SK-N-SH (cell line): Measurements from ENCODE around the gene IQSEC1. TPM values are rescaled to one million over a fixed set of nuclear protein-coding genes. Genes with fewer than 3 reads are reported as not detected.

Experiments used
- CTCF ChIA-PET: fragments of 300-600, 350-600 bp; formaldehyde crosslinking; extraction: SDS; loops from one replicate; lab custom pipeline; 2021; lab: Yijun Ruan, JAX
- POLR2A ChIA-PET: fragments of 350-600 bp; sonication (Branson Sonifier 250); formaldehyde crosslinking; extraction: SDS; loops from one replicate; lab custom pipeline; 2020; ENCODE audit warnings: antibody characterized with exemption, inconsistent platforms; lab: Yijun Ruan, JAX
- DNase-seq: peaks from one replicate; pipeline ENCODE4 v3.0.0; 2012
- H2AFZ ChIP-seq: fragments of 200-600 bp; sonication (generic); 2 replicates; pipeline ENCODE4 v1.8.1; 2016; ENCODE audit warnings: antibody characterized with exemption, mild to moderate bottlenecking, low read depth
- H3F3A ChIP-seq: fragments of 200-600 bp; sonication (generic); replicated peaks from 2 replicates; pipeline ENCODE3; 2016; ENCODE audit warnings: antibody characterized with exemption, mild to moderate bottlenecking; ENCODE audit not compliant: insufficient read depth
- H3K27ac ChIP-seq, 2 experiments: fragments of 200-500 bp in 1 of 2; fragments of 200-600 bp in 1 of 2; sonication (Bioruptor generic) in 1 of 2; sonication (generic), shearing (Covaris generic) in 1 of 2; 2 replicates each; pipeline versions ENCODE4 v1.5.1 to v1.6.1; 2014 to 2016; ENCODE audit warnings: low read depth in 2 of 2, inconsistent platforms in 1 of 2, low read length in 1 of 2, mild to moderate bottlenecking in 1 of 2, mixed read lengths in 1 of 2
- H3K27me3 ChIP-seq: fragments of 200-600 bp; sonication (generic), shearing (Covaris generic); 2 replicates; pipeline ENCODE4 v1.6.1; 2016; ENCODE audit warnings: mixed run types; ENCODE audit not compliant: insufficient read depth
- H3K36me3 ChIP-seq, 2 experiments: fragments of 200-500 bp in 1 of 2; fragments of 200-600 bp in 1 of 2; sonication (Bioruptor generic) in 1 of 2; sonication (generic) in 1 of 2; replicated peaks in 1 of 2; 2 replicates each; pipeline versions ENCODE3 to v1.5.1; 2014 to 2016; ENCODE audit warnings: low read length in 1 of 2, mild to moderate bottlenecking in 1 of 2; ENCODE audit not compliant: insufficient read depth in 2 of 2, control insufficient read depth in 1 of 2
- H3K4me1 ChIP-seq, 2 experiments: fragments of 200-500 bp in 1 of 2; fragments of 200-600 bp in 1 of 2; sonication (Bioruptor generic) in 1 of 2; sonication (generic), shearing (Covaris generic) in 1 of 2; 2 replicates each; pipeline versions ENCODE4 v1.5.1 to v1.6.1; 2014 to 2016; ENCODE audit warnings: low read depth in 1 of 2, low read length in 1 of 2, mixed run types in 1 of 2; ENCODE audit not compliant: insufficient read depth in 2 of 2, control insufficient read depth in 1 of 2
- H3K4me2 ChIP-seq: fragments of 200-600 bp; sonication (generic), shearing (Covaris generic); 2 replicates; pipeline ENCODE4 v1.6.1; 2017; ENCODE audit warnings: mixed run types
- H3K4me3 ChIP-seq, 2 experiments: fragments of 200-500 bp in 1 of 2; fragments of 200-600 bp in 1 of 2; sonication (Bioruptor generic) in 1 of 2; sonication (generic), shearing (Covaris generic) in 1 of 2; 2 replicates each; pipeline versions ENCODE4 v1.5.1 to v1.8.1; 2014 to 2016; ENCODE audit warnings: low read depth in 2 of 2, inconsistent platforms in 1 of 2, low read length in 1 of 2, mild to moderate bottlenecking in 1 of 2, mixed read lengths in 1 of 2, moderate library complexity in 1 of 2
- H3K79me2 ChIP-seq: fragments of 200-600 bp; sonication (generic); 2 replicates; pipeline ENCODE4 v1.8.1; 2017; ENCODE audit warnings: mild to moderate bottlenecking; ENCODE audit not compliant: insufficient read depth
- H3K9ac ChIP-seq: fragments of 200-600 bp; sonication (generic); 2 replicates; pipeline ENCODE4 v1.6.1; 2017; ENCODE audit warnings: mixed run types
- H3K9me2 ChIP-seq: fragments of 200-600 bp; sonication (generic); 2 replicates; pipeline ENCODE4 v1.6.1; 2017; ENCODE audit warnings: mixed run types
- H3K9me3 ChIP-seq: fragments of 200-600 bp; sonication (generic); 2 replicates; pipeline ENCODE4 v1.6.1; 2017; ENCODE audit warnings: mixed run types, mild to moderate bottlenecking, moderate library complexity
- H4K20me1 ChIP-seq: fragments of 200-600 bp; sonication (generic); 2 replicates; pipeline ENCODE4 v1.6.1; 2017; ENCODE audit warnings: mild to moderate bottlenecking, mixed run types; ENCODE audit not compliant: insufficient read depth
- ELF1 ChIP-seq: IDR thresholded peaks from 2 replicates; pipeline ENCODE4 v1.4.0; 2012
- EP300 ChIP-seq, 2 experiments: IDR thresholded peaks; 2 replicates each; pipeline versions ENCODE4 v1.4.0 to v1.6.1; 2012; ENCODE audit warnings: borderline replicate concordance in 1 of 2, low read depth in 1 of 2, low read length in 1 of 2
- EZH2phosphoT487 ChIP-seq: fragments of 200-600 bp; sonication (generic); IDR thresholded peaks from 2 replicates; pipeline ENCODE4 v1.6.1; 2017; ENCODE audit warnings: low read depth, mixed run types, mild to moderate bottlenecking, antibody characterized with exemption, moderate library complexity, borderline replicate concordance
- FOSL2 ChIP-seq: IDR thresholded peaks from 2 replicates; pipeline ENCODE4 v1.4.0; 2012; ENCODE audit warnings: low read depth, mild to moderate bottlenecking, moderate library complexity, borderline replicate concordance
- FOXJ3 ChIP-seq: sonication (generic); formaldehyde crosslinking; IDR thresholded peaks from 2 replicates; pipeline ENCODE4 v1.5.1; 2020; ENCODE audit warnings: mild to moderate bottlenecking, missing genetic modification reagents
- JUND ChIP-seq: IDR thresholded peaks from 2 replicates; pipeline ENCODE4 v1.4.0; 2012
- MEF2A ChIP-seq: IDR thresholded peaks from 2 replicates; pipeline ENCODE4 v1.4.0; 2012; ENCODE audit warnings: low read depth, borderline replicate concordance
- NFIC ChIP-seq: IDR thresholded peaks from 2 replicates; pipeline ENCODE4 v1.4.0; 2012; ENCODE audit warnings: borderline replicate concordance
- NRF1 ChIP-seq: IDR thresholded peaks from 2 replicates; pipeline ENCODE4 v1.6.1; 2012; ENCODE audit warnings: low read depth, mild to moderate bottlenecking, low read length
- POLR2AphosphoS5 ChIP-seq: IDR thresholded peaks from 2 replicates; pipeline ENCODE4 v1.6.1; 2012; ENCODE audit warnings: low read depth, low read length
- RAD21 ChIP-seq: IDR thresholded peaks from 2 replicates; pipeline ENCODE4 v1.6.1; 2012; ENCODE audit warnings: mild to moderate bottlenecking, low read length
- RCOR1 ChIP-seq: fragments of 150-350 bp; IDR thresholded peaks from 2 replicates; pipeline ENCODE4 v1.6.1; 2017; ENCODE audit warnings: antibody characterized with exemption, low read length
- RFX5 ChIP-seq: IDR thresholded peaks from 2 replicates; pipeline ENCODE4 v1.6.1; 2012; ENCODE audit warnings: mild to moderate bottlenecking, improper control_type of control experiment, low read length
- SIN3A ChIP-seq: IDR thresholded peaks from 2 replicates; pipeline ENCODE4 v1.6.1; 2012; ENCODE audit warnings: low read depth, mild to moderate bottlenecking, low read length, moderate library complexity, borderline replicate concordance
- SMC3 ChIP-seq: IDR thresholded peaks from 2 replicates; pipeline ENCODE4 v1.6.1; 2012; ENCODE audit warnings: low read depth, low read length, improper control_type of control experiment
- TAF1 ChIP-seq: IDR thresholded peaks from 2 replicates; pipeline ENCODE4 v1.6.1; 2012; ENCODE audit warnings: low read depth, mild to moderate bottlenecking, low read length, moderate library complexity, borderline replicate concordance
- TCF12 ChIP-seq: IDR thresholded peaks from 2 replicates; pipeline ENCODE4 v1.4.0; 2012
- TEAD4 ChIP-seq: IDR thresholded peaks from 2 replicates; pipeline ENCODE4 v1.4.0; 2012; ENCODE audit warnings: mild to moderate bottlenecking, borderline replicate concordance; ENCODE audit not compliant: insufficient read depth
- YY1 ChIP-seq: IDR thresholded peaks from 2 replicates; pipeline ENCODE4 v1.4.0; 2012; ENCODE audit warnings: low read depth, mild to moderate bottlenecking
- WGBS: methylation state at CpG from one replicate; pipeline ENCODE4 v1.1.6; 2017; ENCODE audit warnings: low lambda C conversion rate; 5-methylcytosine and 5-hydroxymethylcytosine counted together
- polyA plus RNA-seq, 3 experiments: library from polyadenylated mRNA; depleted of rRNA; stranded (reverse); fragments of >200 nt; gene quantifications; 2 replicates each; pipeline ENCODE4 v1.2.3, GENCODE V29; 2012
- TF ChIP-seq, protein P1 (sequence below): IDR thresholded peaks from 2 replicates; pipeline ENCODE4; 2012
- TF ChIP-seq, protein P2 (sequence below): IDR thresholded peaks from 2 replicates; pipeline ENCODE4 v1.4.0; 2012; ENCODE audit warnings: low read depth
- TF ChIP-seq, protein P3 (sequence below): IDR thresholded peaks from 2 replicates; pipeline ENCODE4 v1.4.0; 2012; ENCODE audit warnings: low read depth, borderline replicate concordance

The IQSEC1 gene
- polyA plus RNA-seq, 1 of the 3 experiments (the other 2 are of a cell fraction): 6.2 TPM

DNA sequence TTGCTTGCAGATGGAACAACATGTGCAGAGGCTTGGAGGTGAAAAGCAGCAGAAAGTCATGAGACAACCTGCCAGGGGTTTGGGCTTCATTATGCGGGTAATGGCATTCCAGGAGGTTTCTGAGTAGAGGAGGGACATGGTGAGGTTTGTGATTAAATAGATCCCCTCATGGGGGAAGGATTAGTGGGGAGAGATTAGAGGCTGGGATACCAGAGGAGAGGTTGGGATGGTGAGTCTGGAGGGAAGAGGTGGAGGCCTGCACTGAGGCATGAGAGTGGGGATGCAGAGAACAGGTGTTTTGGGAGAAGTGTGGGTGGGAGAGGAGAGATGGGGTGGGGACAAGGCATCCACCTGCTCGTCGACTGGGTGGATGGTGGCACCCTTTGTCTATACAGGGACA, 6.8 kb upstream of the IQSEC1 start:
- H2AFZ ChIP-seq: no peak overlapping the region
- H3K4me2 ChIP-seq: no peak overlapping the region
- H3K9ac ChIP-seq: no peak overlapping the region
- H3K27ac ChIP-seq: no peak overlapping the region
- no peaks in the 10 kb centered on the region for H3F3A ChIP-seq
- H3K9me2 ChIP-seq: no peaks in the 10 kb centered on the region
- no peaks in the 10 kb centered on the region for H4K20me1 ChIP-seq
- WGBS: 67% methylated on average over 3 of the region's 3 CpGs
- H3K4me1 ChIP-seq: peaks cover 0 to 29% of the 10 kb centered on the region in 2 experiments; a peak in 2 of 4 replicates
- no peaks in the 10 kb centered on the region for H3K79me2 ChIP-seq
- H3K27me3 ChIP-seq: peaks cover 22% of the 10 kb centered on the region; the same call in 1 of the 2 replicates
- TF ChIP-seq SIN3A: no peak
- no peak for TF ChIP-seq EP300 (IDR thresholded peaks at IDR 0.05; ENCODE audit: borderline replicate concordance in 1 of 2, low read depth in 1 of 2, low read length in 1 of 2)
- TF ChIP-seq MEF2A: no peak
- no peak for TF ChIP-seq TAF1
- no peak for TF ChIP-seq RCOR1
- TF ChIP-seq, protein P1, sequence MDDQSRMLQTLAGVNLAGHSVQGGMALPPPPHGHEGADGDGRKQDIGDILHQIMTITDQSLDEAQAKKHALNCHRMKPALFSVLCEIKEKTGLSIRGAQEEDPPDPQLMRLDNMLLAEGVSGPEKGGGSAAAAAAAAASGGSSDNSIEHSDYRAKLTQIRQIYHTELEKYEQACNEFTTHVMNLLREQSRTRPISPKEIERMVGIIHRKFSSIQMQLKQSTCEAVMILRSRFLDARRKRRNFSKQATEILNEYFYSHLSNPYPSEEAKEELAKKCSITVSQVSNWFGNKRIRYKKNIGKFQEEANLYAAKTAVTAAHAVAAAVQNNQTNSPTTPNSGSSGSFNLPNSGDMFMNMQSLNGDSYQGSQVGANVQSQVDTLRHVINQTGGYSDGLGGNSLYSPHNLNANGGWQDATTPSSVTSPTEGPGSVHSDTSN: no peak
- no peak for TF ChIP-seq FOXJ3
- TF ChIP-seq EZH2phosphoT487: no peak
- no peak for TF ChIP-seq POLR2AphosphoS5
- TF ChIP-seq FOSL2: no peak
- TF ChIP-seq RFX5: no peak
- TF ChIP-seq, protein P2, sequence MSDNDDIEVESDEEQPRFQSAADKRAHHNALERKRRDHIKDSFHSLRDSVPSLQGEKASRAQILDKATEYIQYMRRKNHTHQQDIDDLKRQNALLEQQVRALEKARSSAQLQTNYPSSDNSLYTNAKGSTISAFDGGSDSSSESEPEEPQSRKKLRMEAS: no peak
- H3K4me3 ChIP-seq: no peak overlapping the region
- POLR2A ChIA-PET: no interaction called here
- no peaks in the 10 kb centered on the region for H3K36me3 ChIP-seq
- CTCF ChIA-PET: interaction anchor here (0.9 kb wide), 1 partner anchor 12 kb away, joined by 3 read pairs; no protein-coding TSS in a partner anchor
- H3K9me3 ChIP-seq: no peaks in the 10 kb centered on the region
- no peak for DNase-seq

DNA sequence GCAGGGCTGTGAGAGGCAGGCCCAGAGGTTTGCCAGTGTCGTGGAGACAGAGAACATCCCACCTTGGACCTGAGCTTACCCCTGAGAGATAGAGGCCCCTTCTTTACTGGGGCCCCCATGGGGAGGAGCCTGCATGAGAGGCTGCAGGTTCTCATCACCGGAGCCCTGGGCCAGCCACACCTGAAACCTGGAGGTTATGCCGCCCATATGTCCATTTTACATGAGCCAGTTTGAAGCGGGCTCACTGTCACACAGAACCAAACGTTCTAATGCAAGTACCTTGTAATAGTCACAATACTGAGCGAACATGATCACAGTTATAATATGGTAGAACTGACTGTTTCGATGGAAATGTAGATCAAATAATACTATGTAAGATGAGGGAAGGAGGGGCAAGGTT, 6.3 kb upstream of the IQSEC1 start:
- Histone ChIP-seq H3K9ac (no peak overlapping the region), H3K9me3 (no peaks in the 10 kb centered on the region), H3K4me2 (no peak overlapping the region), H3K36me3 (no peaks in the 10 kb centered on the region), H2AFZ (no peak overlapping the region), H3K9me2 (no peaks in the 10 kb centered on the region), H3K27ac (no peak overlapping the region), H3K27me3 (peaks cover 26% of the 10 kb centered on the region; the same call in 1 of the 2 replicates), H3K79me2 (no peaks in the 10 kb centered on the region), H3F3A (no peaks in the 10 kb centered on the region), H3K4me3 (no peak overlapping the region), H4K20me1 (no peaks in the 10 kb centered on the region), H3K4me1 (peaks cover 0 to 29% of the 10 kb centered on the region in 2 experiments; a peak in 2 of 4 replicates)
- ChIA-PET POLR2A (no interaction called here), CTCF (interaction anchor here (0.9 to 1.5 kb wide), 2 partner anchors 13 to 16 kb away, joined by 3 to 4 read pairs; no protein-coding TSS in a partner anchor)
- TF ChIP-seq RAD21 (no peak), EP300 (IDR thresholded peaks at IDR 0.05; ENCODE audit: borderline replicate concordance in 1 of 2, low read depth in 1 of 2, low read length in 1 of 2) (no peak), YY1 (no peak), SIN3A (no peak), RCOR1 (no peak), ELF1 (no peak), SMC3 (no peak), NRF1 (no peak), TEAD4 (no peak), MEF2A (no peak), JUND (no peak), FOXJ3 (no peak), TAF1 (no peak), TCF12 (no peak), NFIC (no peak), POLR2AphosphoS5 (no peak)
- TF ChIP-seq, protein P3, sequence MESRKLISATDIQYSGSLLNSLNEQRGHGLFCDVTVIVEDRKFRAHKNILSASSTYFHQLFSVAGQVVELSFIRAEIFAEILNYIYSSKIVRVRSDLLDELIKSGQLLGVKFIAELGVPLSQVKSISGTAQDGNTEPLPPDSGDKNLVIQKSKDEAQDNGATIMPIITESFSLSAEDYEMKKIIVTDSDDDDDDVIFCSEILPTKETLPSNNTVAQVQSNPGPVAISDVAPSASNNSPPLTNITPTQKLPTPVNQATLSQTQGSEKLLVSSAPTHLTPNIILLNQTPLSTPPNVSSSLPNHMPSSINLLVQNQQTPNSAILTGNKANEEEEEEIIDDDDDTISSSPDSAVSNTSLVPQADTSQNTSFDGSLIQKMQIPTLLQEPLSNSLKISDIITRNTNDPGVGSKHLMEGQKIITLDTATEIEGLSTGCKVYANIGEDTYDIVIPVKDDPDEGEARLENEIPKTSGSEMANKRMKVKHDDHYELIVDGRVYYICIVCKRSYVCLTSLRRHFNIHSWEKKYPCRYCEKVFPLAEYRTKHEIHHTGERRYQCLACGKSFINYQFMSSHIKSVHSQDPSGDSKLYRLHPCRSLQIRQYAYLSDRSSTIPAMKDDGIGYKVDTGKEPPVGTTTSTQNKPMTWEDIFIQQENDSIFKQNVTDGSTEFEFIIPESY: no peak
- 79% methylated on average over 6 of the region's 7 CpGs for whole genome bisulfite sequencing
- no peak for DNase-seq
